Activated CD8-positive, alpha-beta T cell treated with anti-CD3 and anti-CD28 coated beads, Interleukin-2, amount 10 ng/mL, durations not matched to agents 7 days and 5 days (primary cell): ENCODE results near the gene BTBD10. TPM values are rescaled to one million over a fixed set of nuclear protein-coding genes. Genes with fewer than 3 reads are reported as not detected.

Experiments used
- ATAC-seq: fragments of 150-1000 bp; cut with Tn5 transposase; one replicate; pipeline ENCODE4 v1.10.0; 2021; ENCODE audit warnings: moderate library complexity
- CTCF ChIA-PET: fragments of 350-600 bp; sonication (Branson Sonifier 250); formaldehyde crosslinking; loops from one replicate; lab custom pipeline; 2021; ENCODE audit warnings: antibody characterized with exemption; lab: Charles Lee
- POLR2A ChIA-PET: fragments of 350-600 bp; sonication (Branson Sonifier 250); formaldehyde crosslinking; loops from one replicate; lab custom pipeline; 2021; ENCODE audit warnings: antibody characterized with exemption; lab: Charles Lee
- DNase-seq: peaks from one replicate; pipeline ENCODE4 v3.0.0-alpha.2; 2020
- H3K27ac Mint-ChIP-seq: one replicate; pipeline ENCODE4 v1.8.0; 2021; ENCODE audit warnings: mild to moderate bottlenecking, mixed read lengths
- H3K27me3 Mint-ChIP-seq: one replicate; pipeline ENCODE4 v1.8.0; 2021; ENCODE audit warnings: low read depth, mixed read lengths
- H3K36me3 Mint-ChIP-seq: one replicate; pipeline ENCODE4 v1.8.0; 2021; ENCODE audit warnings: low read depth, mixed read lengths
- H3K4me1 Mint-ChIP-seq: one replicate; pipeline ENCODE4 v1.8.0; 2021; ENCODE audit warnings: low read depth, mixed read lengths
- H3K4me3 Mint-ChIP-seq: one replicate; pipeline ENCODE4 v1.8.0; 2021; ENCODE audit warnings: mild to moderate bottlenecking, mixed read lengths
- H3K9me3 Mint-ChIP-seq: one replicate; pipeline ENCODE4 v1.8.0; 2022; ENCODE audit warnings: mixed read lengths; ENCODE audit not compliant: insufficient read depth
- total RNA-seq, 2 experiments: library from RNA; stranded (reverse); gene quantifications; one replicate each; pipeline ENCODE4 v1.2.3, GENCODE V29; 2021

BTBD10 gene
- total RNA-seq, 2 experiments from 2014 or later = 25.7 to 26.2 TPM

DNA sequence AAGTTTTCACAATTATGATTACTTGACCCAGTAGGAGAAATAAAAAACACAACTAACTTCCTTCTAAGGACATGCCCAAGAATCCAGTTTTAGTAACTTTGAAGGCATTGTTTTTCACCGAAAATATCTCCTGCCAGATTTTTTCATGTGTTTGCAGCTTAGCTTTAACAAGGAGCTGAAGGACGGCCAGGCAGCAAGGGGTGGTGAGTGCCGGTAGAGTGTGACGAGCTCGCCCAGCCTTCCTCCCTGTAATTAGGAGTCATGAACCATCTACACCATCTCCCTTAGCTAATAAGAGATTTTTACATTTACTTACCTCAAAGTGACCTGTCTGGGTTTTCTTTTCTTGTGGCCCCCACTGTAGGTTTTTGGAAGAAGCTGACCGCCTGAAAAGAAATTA, 113.4 kb downstream of the BTBD10 start:
- H3K4me3 Mint-ChIP-seq = no peak overlapping the region
- DNase-seq = no peak
- ChIA-PET CTCF (interaction anchor here (0.6 to 1.0 kb wide), 2 partner anchors 13 to 139 kb away, joined by 3 to 5 read pairs; no protein-coding TSS in a partner anchor), POLR2A (interaction anchor here (0.6 kb wide), 1 partner anchor 196 kb away, joined by 3 read pairs; no protein-coding TSS in a partner anchor)
- no peak overlapping the region for H3K27ac Mint-ChIP-seq
- peaks cover 18% of the 10 kb centered on the region for H3K36me3 Mint-ChIP-seq
- no peaks in the 10 kb centered on the region for H3K9me3 Mint-ChIP-seq
- ATAC-seq = no peak
- H3K4me1 Mint-ChIP-seq = peaks cover 16% of the 10 kb centered on the region
- no peaks in the 10 kb centered on the region for H3K27me3 Mint-ChIP-seq

DNA sequence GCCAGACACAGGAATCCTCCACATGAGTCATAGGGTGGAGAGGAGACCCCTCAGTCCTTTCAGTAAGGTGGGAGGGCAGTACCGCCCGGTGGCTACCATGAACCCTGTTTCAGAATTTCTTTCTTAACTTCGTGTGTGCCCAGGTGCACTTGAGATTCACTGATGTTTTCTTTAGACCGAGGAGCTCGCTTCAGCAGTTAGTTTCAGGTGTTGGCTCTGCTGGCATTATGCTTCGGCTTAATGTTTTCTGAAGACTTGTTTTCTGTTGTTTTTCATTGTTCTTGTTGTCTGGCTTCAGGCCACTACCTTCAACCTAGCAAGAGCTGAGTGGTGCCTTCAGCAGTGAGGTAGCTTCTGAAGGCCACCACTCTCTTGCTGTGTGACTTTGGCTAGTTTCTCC, 114.0 kb downstream of the BTBD10 start:
- Mint-ChIP-seq H3K4me1 (peaks cover 16% of the 10 kb centered on the region), H3K27ac (no peak overlapping the region), H3K36me3 (peaks cover 18% of the 10 kb centered on the region), H3K27me3 (no peaks in the 10 kb centered on the region), H3K9me3 (no peaks in the 10 kb centered on the region), H3K4me3 (no peak overlapping the region)
- POLR2A ChIA-PET = no interaction called here
- CTCF ChIA-PET = no interaction called here
- ATAC-seq = no peak
- no peak for DNase-seq

DNA sequence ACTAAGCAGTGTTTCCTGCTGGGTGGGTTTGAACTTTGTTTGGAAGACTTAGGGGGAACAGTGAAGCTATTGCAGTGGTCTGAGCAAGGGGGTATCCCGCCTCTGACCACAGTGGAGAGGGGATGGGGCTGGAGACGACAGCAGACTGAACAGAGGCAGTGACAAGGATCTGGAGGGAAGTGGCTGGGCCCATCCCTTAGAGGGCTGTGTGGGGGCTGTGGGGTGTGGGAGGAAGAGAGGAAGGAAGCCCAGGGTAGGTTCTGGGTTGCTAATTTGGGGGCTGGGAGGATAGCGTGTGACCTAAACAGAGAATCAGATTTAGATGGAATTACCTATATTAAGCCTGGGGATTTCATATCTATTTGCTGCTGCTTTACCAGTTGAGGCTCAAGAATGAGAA, 114.7 kb downstream of the BTBD10 start:
- Mint-ChIP-seq H3K4me1 (peaks cover 17% of the 10 kb centered on the region), H3K36me3 (peaks cover 18% of the 10 kb centered on the region), H3K27me3 (no peaks in the 10 kb centered on the region), H3K27ac (peak overlapping the region; percentile 51), H3K9me3 (no peaks in the 10 kb centered on the region), H3K4me3 (no peak overlapping the region)
- CTCF ChIA-PET = interaction anchor here (5.2 kb wide), 1 partner anchor 14 kb away, joined by 47 read pairs; no protein-coding TSS in a partner anchor
- ATAC-seq (no peak), DNase-seq (no peak)
- POLR2A ChIA-PET = no interaction called here

DNA sequence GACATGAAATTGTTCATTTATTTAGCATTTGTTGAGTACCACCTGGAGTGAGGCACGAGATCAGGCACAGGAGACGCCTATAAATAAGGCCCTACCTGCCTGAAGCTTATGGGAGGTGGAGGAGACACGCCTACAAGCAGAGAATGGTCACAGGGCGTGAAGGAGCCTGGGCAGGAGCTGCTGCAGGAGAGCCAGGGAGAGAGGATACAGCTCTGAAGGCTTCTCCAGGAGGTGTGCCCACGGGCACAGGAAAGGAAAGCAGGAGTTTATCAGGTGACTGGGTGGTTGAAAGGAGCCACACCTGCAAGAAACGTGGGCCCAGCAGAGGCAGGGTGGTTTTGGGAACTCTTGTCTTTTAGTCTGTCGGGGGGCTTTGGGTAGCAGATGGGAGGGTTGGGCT, 115.1 kb downstream of the BTBD10 start:
- no peaks in the 10 kb centered on the region for H3K9me3 Mint-ChIP-seq

DNA sequence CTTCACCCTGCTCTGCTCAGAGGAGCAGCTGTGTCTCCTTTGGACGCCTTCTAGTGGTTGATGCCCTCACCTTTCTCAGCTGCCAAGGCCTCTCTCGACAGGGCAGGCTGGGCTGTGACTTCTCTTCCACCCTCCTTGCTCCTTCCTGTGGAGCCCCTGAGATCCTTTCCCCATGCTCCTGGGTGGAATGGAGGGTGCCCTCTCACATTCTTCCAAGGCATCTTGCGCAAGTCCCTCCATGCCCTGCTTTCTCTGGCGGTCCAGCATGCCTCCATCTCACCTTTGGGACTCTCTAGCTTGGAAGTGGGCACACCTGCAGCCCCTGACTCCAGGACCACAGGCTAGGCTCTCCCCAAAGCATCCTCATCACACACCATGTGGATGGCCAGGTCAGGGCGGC, 116.6 kb downstream of the BTBD10 start:
- Mint-ChIP-seq H3K4me1 (peaks cover 18% of the 10 kb centered on the region), H3K4me3 (no peak overlapping the region), H3K9me3 (no peaks in the 10 kb centered on the region), H3K36me3 (peaks cover 12% of the 10 kb centered on the region), H3K27me3 (no peaks in the 10 kb centered on the region), H3K27ac (no peak overlapping the region)
- ChIA-PET POLR2A (no interaction called here), CTCF (interaction anchor here (4.5 to 5.2 kb wide), 2 partner anchors 12 to 137 kb away, joined by 47 to 51 read pairs; no protein-coding TSS in a partner anchor)
- no peak for ATAC-seq
- no peak for DNase-seq

More for the DNA sequence above, 115.1 kb downstream of the BTBD10 start:
- POLR2A ChIA-PET = no interaction called here
- Mint-ChIP-seq H3K27ac (peak overlapping the region; percentile 51), H3K4me1 (peaks cover 17% of the 10 kb centered on the region), H3K36me3 (peaks cover 16% of the 10 kb centered on the region), H3K4me3 (no peak overlapping the region), H3K27me3 (no peaks in the 10 kb centered on the region)
- no peak for DNase-seq
- ATAC-seq = no peak
- CTCF ChIA-PET = interaction anchor here (5.2 kb wide), 1 partner anchor 13 kb away, joined by 47 read pairs; no protein-coding TSS in a partner anchor

DNA sequence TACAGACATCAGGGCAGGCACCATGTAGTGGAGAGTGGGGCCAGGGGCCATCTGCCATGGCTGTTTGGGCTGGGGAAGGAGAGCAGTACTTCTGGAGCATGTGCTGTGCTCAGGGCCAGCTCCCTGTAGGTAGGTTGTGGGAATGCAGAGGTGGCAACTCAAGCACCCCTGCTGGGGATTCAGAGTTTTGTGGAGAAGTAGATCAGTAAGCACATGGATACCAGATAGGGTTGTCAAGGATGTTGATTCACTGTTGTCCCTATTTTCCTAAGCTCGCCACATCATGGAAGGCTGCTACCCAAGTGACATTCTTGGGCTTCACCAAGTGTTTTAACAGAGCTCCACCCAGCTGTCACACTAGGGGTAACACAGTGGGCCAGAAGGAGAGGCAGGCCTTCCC, 118.2 kb downstream of the BTBD10 start:
- H3K9me3 Mint-ChIP-seq = no peaks in the 10 kb centered on the region
- peaks cover 9% of the 10 kb centered on the region for H3K36me3 Mint-ChIP-seq
- POLR2A ChIA-PET = no interaction called here
- peaks cover 35% of the 10 kb centered on the region for H3K4me1 Mint-ChIP-seq
- ATAC-seq (no peak), DNase-seq (no peak)
- no peak overlapping the region for H3K4me3 Mint-ChIP-seq
- H3K27ac Mint-ChIP-seq = no peak overlapping the region
- CTCF ChIA-PET = interaction anchor here (0.7 to 5.2 kb wide), 21 partner anchors 10 to 381 kb away, joined by 3 to 51 read pairs (median 4); no protein-coding TSS in a partner anchor
- H3K27me3 Mint-ChIP-seq = no peaks in the 10 kb centered on the region

DNA sequence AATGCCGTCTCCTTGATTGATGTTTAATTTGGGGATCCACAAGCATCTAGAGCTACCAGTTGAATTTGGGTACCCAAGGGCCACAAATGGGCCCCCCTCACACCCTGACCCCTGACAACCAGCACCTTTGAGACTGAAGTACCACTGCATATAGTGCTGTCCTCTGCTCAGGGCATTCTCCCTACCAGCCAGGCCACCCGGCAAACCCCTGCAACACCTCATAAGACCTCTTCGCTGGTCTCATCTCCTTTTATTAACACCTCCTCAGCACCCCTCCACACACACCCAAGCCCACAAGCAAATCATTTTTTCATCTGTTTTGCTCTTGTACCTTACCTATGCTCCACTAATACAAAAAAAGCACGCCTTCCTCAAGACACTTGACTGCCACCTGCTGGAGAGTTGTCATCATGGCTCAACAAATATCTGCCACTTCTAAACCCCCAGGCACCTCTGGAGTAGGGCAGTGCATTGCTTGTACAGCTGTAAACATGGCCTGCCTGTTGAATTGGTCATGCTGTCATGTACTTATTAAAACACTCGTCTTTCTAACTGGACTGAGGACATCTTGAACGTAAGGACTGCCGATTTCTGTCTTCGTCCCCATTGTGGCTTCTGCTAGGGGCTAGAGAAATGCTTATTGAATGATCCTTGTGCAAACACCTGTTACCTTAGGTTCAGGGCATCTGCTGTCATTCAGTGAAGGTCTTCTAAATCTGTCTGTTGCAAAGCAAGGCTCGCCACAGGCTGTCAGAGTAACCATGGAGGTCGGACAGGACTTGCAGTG, 118.9 kb downstream of the BTBD10 start:
- no peak overlapping the region for H3K27ac Mint-ChIP-seq
- DNase-seq (peak; percentile 86), ATAC-seq (peak; percentile 68)
- CTCF ChIA-PET = interaction anchor here (0.6 to 5.2 kb wide), 28 partner anchors 10 to 380 kb away, joined by 3 to 51 read pairs (median 4); no protein-coding TSS in a partner anchor
- H3K36me3 Mint-ChIP-seq = peaks cover 5% of the 10 kb centered on the region
- no peaks in the 10 kb centered on the region for H3K27me3 Mint-ChIP-seq
- peaks cover 42% of the 10 kb centered on the region for H3K4me1 Mint-ChIP-seq
- H3K9me3 Mint-ChIP-seq = no peaks in the 10 kb centered on the region
- no peak overlapping the region for H3K4me3 Mint-ChIP-seq
- POLR2A ChIA-PET = no interaction called here

DNA sequence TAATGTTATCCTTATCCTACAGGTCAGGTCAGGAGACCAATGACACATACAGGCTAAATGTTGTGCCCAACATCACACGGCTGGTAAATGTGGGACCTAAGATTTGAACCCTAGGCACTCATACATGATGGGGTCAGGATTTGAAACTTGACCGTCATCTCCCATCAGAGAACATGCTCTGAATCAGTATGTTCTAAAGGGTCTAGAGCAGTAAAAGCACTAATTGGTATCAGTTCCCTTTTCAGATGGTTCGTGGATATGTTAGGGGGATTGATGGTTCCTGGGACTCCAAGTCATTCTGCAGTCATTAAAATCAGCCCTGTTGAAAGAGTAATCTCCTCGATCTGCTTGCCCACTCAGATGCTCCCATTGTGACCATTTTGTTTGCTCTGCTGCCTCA, 120.0 kb downstream of the BTBD10 start:
- Mint-ChIP-seq H3K27me3 (no peaks in the 10 kb centered on the region), H3K4me1 (peaks cover 44% of the 10 kb centered on the region), H3K27ac (no peak overlapping the region), H3K4me3 (no peak overlapping the region), H3K9me3 (no peaks in the 10 kb centered on the region), H3K36me3 (peaks cover 8% of the 10 kb centered on the region)
- no peak for ATAC-seq
- ChIA-PET CTCF (interaction anchor here (0.6 to 5.2 kb wide), 20 partner anchors 8 to 160 kb away, joined by 3 to 51 read pairs (median 4); no protein-coding TSS in a partner anchor), POLR2A (no interaction called here)
- no peak for DNase-seq

DNA sequence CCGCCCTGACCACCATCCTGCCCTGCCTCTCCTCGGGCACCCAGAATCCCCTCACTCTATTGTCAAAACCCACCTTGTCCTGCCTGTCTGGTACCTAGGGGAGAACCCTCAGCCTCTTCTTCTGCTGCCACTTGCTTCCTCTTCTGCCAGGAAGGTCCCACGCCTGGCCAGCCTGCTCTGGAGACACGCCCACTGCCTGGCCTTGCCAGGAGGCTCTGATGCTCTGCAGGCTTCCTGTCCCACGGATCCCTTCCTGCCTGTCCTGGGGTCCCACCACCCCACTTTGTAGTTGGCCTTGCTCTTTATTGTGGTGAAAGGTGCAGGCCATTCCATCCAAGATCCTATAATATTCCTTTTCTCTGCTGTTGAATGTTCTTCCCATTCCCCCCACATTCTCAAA, 122.0 kb downstream of the BTBD10 start:
- Mint-ChIP-seq H3K9me3 (no peaks in the 10 kb centered on the region), H3K4me1 (peaks cover 51% of the 10 kb centered on the region), H3K36me3 (peaks cover 8% of the 10 kb centered on the region), H3K27ac (no peak overlapping the region), H3K4me3 (no peak overlapping the region), H3K27me3 (no peaks in the 10 kb centered on the region)
- no peak for DNase-seq
- ChIA-PET POLR2A (no interaction called here), CTCF (interaction anchor here (1.4 kb wide), 1 partner anchor 90 kb away, joined by 3 read pairs; no protein-coding TSS in a partner anchor)
- no peak for ATAC-seq

DNA sequence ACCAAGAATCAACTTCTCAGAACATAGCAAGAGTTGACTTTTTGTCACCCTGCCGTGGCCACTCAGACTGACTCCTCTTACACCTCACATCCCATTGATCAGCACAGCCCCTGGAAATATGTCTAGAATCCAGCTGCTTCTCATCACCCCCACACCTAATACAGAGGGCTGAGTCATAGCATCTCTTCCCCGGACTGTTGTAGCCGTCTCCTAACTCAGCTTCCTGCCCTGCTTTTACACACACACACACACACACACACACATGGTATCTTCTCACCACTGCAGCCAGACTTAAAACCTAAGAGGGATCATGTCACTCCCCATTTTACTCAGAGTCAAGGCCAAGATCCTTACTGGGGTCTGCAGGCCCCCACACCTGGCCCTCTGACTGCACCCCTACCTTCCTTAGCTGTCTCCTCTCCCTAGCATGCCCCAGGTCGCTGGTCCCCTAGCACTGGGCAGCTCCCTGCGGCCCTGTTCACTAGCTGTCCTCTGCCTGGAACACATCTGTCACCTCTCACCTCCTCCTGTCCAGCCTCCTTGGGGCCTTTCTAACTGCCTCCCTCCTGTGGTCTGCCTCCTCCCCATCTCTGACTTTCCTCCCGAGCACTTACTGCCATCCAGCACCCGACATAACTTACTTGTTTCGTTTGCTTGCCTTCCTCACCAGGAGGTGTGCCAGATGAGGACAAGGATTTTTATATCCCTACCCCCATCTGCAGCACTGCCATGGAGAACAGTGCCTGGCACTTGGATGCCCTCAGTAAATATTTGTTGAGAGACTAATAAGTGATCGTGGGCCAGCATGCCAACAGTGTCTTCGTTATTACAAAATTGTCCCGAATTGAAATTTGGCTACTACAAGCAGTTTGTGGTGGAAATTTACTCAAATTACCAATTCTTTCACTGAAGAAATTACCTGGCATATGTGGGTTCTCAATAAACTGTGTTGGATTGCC, 123.5 kb downstream of the BTBD10 start:
- POLR2A ChIA-PET = interaction anchor here (1.1 to 1.8 kb wide), 4 partner anchors 37 to 132 kb away, joined by 3 to 9 read pairs (median 6); partner anchors contain the start of gene BTBD10
- peaks cover 8% of the 10 kb centered on the region for H3K36me3 Mint-ChIP-seq
- ATAC-seq = peak; percentile 61

More for the DNA sequence above, 123.5 kb downstream of the BTBD10 start:
- CTCF ChIA-PET = interaction anchor here (0.9 to 5.5 kb wide), 5 partner anchors 40 to 129 kb away, joined by 3 to 55 read pairs (median 7); no protein-coding TSS in a partner anchor
- peak overlapping the region; percentile 67 for H3K4me3 Mint-ChIP-seq
- peak; percentile 47 for DNase-seq
- peak overlapping the region; percentile 81 for H3K27ac Mint-ChIP-seq
- H3K4me1 Mint-ChIP-seq = peaks cover 61% of the 10 kb centered on the region
- no peaks in the 10 kb centered on the region for H3K9me3 Mint-ChIP-seq
- H3K27me3 Mint-ChIP-seq = no peaks in the 10 kb centered on the region
